ENCODE results near the gene ITGBL1.

- TF ChIP-seq POLR2A (IDR thresholded peaks at IDR 0.05): no peak
- no peak for TF ChIP-seq CTCF (IDR thresholded peaks at IDR 0.05)
These were observed 259.5 kb downstream of the ITGBL1 start for GRCh38 chr13:101712026-101712348.
